Epithelial cell of prostate (primary cell): Measurements from ENCODE around the gene B4GALNT1.
"Not testable (repeated sequence)": the region's sequence is repeated elsewhere in the genome, so short reads cannot be mapped to it uniquely, and the experiment has no call there.

Experiments
- DNase-seq: peaks from one replicate; pipeline ENCODE4 v3.0.0-alpha.2; 2011; ENCODE audit warnings: low read depth, low spot score
- H3K27ac ChIP-seq: fragments of 450-650 bp; 2 replicates; pipeline ENCODE4 v1.5.1; 2017; ENCODE audit warnings: mild to moderate bottlenecking

Gene B4GALNT1

GRCh38 chr12:57590864-57591781 is 41.9 kb downstream of the B4GALNT1 start, which contains the start of gene PIP4K2C:
TSS of gene PIP4K2C (plus strand) at chr12:57591192. CDS start at chr12:57591290, 98 bp downstream.
- peak within 1 kb of the TSS; percentile 64 for H3K27ac ChIP-seq
- DNase-seq = no peak

- DNase-seq = no peak
- H3K27ac ChIP-seq = peak overlapping the region; percentile 64
These were observed 42.5 kb downstream of the B4GALNT1 start for GRCh38 chr12:57590479-57590863.

GRCh38 chr12:57588951-57589610 is 43.9 kb downstream of the B4GALNT1 start:
- not testable (repeated sequence) for DNase-seq, H3K27ac ChIP-seq

GRCh38 chr12:57586832-57587429 is 46.1 kb downstream of the B4GALNT1 start:
- no peak for DNase-seq
- no peak overlapping the region for H3K27ac ChIP-seq

- DNase-seq = no peak
- H3K27ac ChIP-seq = no peak overlapping the region
These were observed 46.9 kb downstream of the B4GALNT1 start for GRCh38 chr12:57586128-57586527.

GRCh38 chr12:57585156-57585555 is 47.8 kb downstream of the B4GALNT1 start:
- no peak for DNase-seq
- no peak overlapping the region for H3K27ac ChIP-seq

GRCh38 chr12:57584690-57585089 is 48.3 kb downstream of the B4GALNT1 start:
- no peak for DNase-seq
- H3K27ac ChIP-seq = no peak overlapping the region

- no peak overlapping the region for H3K27ac ChIP-seq
- DNase-seq = no peak
These were observed 49.0 kb downstream of the B4GALNT1 start for GRCh38 chr12:57584050-57584449.

GRCh38 chr12:57583008-57583831 is 49.8 kb downstream of the B4GALNT1 start:
- no peak for DNase-seq
- H3K27ac ChIP-seq = no peak overlapping the region

- no peak for DNase-seq
- H3K27ac ChIP-seq = no peak overlapping the region
These were observed 50.6 kb downstream of the B4GALNT1 start for GRCh38 chr12:57582440-57582839.

- H3K27ac ChIP-seq = no peak overlapping the region
- DNase-seq = no peak
These were observed 51.2 kb downstream of the B4GALNT1 start for GRCh38 chr12:57581802-57582201.

- no peak overlapping the region for H3K27ac ChIP-seq
- DNase-seq = no peak
These were observed 52.6 kb downstream of the B4GALNT1 start for GRCh38 chr12:57580466-57580795.

GRCh38 chr12:57579677-57580465 is 53.1 kb downstream of the B4GALNT1 start:
- DNase-seq = no peak
- no peak overlapping the region for H3K27ac ChIP-seq

GRCh38 chr12:57579011-57579410 is 54.0 kb downstream of the B4GALNT1 start:
- no peak for DNase-seq

GRCh38 chr12:57577981-57578758 is 54.8 kb downstream of the B4GALNT1 start:
- no peak overlapping the region for H3K27ac ChIP-seq
- DNase-seq = no peak

More at GRCh38 chr12:57579011-57579410, 54.0 kb downstream of the B4GALNT1 start:
- no peak overlapping the region for H3K27ac ChIP-seq

GRCh38 chr12:57576613-57577160 is 56.3 kb downstream of the B4GALNT1 start:
- no peak for DNase-seq
- no peak overlapping the region for H3K27ac ChIP-seq
